IPS-20b (cell line): ENCODE data around the gene PAQR7.
"Not testable (repeated sequence)": the region's sequence is repeated elsewhere in the genome, so short reads cannot be mapped to it uniquely, and the experiment has no call there.

Experiments used
- H3K27ac ChIP-seq: one replicate; pipeline ENCODE4 v1.5.1; 2013; ENCODE audit warnings: low read length
- H3K27me3 ChIP-seq: 2 replicates; pipeline ENCODE4 v1.6.1; 2013; ENCODE audit warnings: mild to moderate bottlenecking, low read length, inconsistent platforms; ENCODE audit not compliant: insufficient read depth
- H3K36me3 ChIP-seq: 2 replicates; pipeline ENCODE4 v1.6.1; 2013; ENCODE audit warnings: low read depth, mild to moderate bottlenecking, inconsistent platforms, low read length, moderate library complexity; ENCODE audit not compliant: insufficient read depth
- H3K4me1 ChIP-seq: 2 replicates; pipeline ENCODE4 v1.6.1; 2013; ENCODE audit warnings: mild to moderate bottlenecking, control low read depth, inconsistent platforms, low read length, moderate library complexity; ENCODE audit not compliant: insufficient read depth
- H3K4me3 ChIP-seq: 2 replicates; pipeline ENCODE4 v1.5.1; 2013; ENCODE audit warnings: mild to moderate bottlenecking, low read length, inconsistent platforms
- H3K9ac ChIP-seq: 2 replicates; pipeline ENCODE4 v1.6.1; 2013; ENCODE audit warnings: low read depth, mild to moderate bottlenecking, inconsistent platforms, low read length, moderate library complexity
- H3K9me3 ChIP-seq: 2 replicates; pipeline ENCODE4 v1.6.1; 2013; ENCODE audit warnings: mild to moderate bottlenecking, low read depth, low read length, inconsistent platforms; ENCODE audit not compliant: insufficient read depth

PAQR7 gene

DNA sequence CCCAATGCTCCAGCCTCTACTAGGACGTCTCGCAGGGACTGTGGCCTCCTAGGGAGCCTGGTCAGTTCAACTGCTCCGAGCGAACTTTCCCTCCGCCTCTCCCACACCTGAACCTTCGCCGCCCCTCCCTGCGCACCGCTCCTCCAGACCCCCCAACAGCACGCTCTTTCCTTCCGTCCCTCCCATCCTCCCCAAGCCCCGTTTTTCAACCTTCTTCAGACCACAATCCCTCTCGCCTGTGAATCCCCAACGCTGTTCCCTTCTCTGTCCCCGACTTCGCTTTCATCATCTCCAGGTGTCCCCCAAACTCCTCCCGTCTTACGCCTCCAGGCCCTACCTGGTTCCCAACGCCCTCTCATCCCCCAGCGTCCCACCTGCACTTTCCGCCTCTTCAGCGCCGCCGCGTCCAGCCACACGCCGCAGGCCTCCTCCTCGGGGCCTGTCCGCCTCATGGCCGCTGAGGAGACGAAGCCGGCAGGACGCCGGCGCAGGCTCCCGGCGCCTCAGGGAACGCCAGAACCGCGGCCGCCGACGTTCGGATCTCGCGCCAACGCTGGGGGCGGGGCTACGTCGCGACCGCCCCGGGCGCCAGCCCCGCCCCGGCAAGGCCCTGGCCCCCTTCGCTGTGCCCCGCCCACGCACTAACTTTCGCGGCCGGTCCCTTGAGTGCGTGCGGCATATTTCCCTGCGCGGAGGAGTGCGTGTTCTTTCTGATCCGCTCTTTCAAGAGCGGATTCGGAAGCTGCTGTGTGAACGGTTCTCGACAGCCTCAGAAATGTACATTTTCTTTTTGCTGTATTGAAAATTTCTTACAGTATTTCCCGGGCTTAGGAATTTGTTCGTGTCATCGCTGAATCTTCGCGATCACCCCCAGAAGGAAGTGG lies 16.4 kb downstream of the PAQR7 start, which contains the start of gene AUNIP:
Gene AUNIP, minus strand, starts transcription at position 552 of the 884 bp plus-strand sequence. Its CDS starts 100 bp downstream, at position 452.
- H3K9me3 ChIP-seq = no peaks in the 10 kb centered on the region
- peak within 1 kb of the TSS; percentile 95 for H3K9ac ChIP-seq
- peak within 1 kb of the TSS; percentile 91 for H3K4me3 ChIP-seq
- H3K4me1 ChIP-seq = no peaks in the 10 kb centered on the region
- H3K36me3 ChIP-seq = no peaks in the 10 kb centered on the region
- peak within 1 kb of the TSS; percentile 31 for H3K27ac ChIP-seq
- no peaks in the 10 kb centered on the region for H3K27me3 ChIP-seq

DNA sequence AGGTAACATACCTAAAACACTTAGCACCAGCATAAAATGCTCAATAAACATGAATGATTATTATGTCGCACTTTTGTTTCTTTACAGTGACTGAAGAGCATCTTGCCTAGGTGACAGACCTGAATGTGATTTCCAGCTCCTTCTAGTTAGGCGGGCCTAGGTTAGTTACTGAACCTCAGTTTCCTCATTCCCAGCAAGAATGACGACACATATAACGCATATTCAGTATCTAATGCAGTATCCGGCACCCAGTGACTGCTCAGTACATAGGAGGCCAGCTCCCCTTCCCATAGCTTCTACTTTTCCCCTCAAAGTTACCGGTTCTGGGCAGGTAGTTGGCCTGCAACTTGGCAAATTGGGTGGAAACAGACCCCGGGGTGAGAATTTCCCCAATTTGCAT lies 17.0 kb downstream of the PAQR7 start:
- H3K9me3 ChIP-seq = no peaks in the 10 kb centered on the region
- peak overlapping the region; percentile 91 for H3K4me3 ChIP-seq
- no peaks in the 10 kb centered on the region for H3K27me3 ChIP-seq
- H3K36me3 ChIP-seq = no peaks in the 10 kb centered on the region
- H3K4me1 ChIP-seq = no peaks in the 10 kb centered on the region
- H3K27ac ChIP-seq = no peak overlapping the region
- H3K9ac ChIP-seq = peak overlapping the region; percentile 95

DNA sequence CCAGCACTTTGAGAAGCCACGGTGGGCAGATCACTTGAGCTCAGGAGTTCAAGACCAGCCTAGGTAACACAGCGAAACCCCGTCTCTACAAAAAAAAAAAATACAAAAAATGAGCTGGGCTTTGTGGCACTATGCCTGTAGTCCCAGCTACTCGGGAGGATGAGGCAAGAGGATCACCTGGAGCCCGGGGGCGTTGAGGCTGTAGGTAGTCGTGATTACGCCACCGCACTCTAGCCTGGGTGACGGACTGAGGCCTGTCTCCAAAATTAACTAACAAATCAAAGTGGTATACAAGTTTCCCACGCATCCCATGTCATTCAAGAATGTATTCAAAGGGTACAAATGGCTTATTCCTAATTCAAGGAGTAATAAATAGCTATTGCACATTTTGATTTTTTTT lies 18.7 kb downstream of the PAQR7 start:
- no peaks in the 10 kb centered on the region for H3K36me3 ChIP-seq
- no peak overlapping the region for H3K27ac ChIP-seq

DNA sequence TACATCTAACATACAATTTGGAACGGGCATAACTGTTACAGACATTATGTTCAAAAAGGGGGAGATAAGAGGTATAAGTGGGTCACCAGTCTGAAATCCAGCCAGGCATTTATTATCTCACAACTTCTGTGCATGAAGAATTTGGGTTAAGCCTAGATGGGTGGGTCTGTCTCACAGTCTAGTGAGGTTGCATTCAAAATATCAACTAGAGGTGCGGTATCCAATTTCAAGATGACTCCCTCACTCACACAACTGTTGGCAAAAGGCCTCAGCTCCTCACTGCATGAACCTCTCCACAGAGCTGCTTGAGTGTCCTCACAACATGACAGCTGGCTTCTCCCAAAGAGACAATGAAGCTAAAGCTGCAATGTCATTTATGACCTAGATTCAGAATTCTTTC lies 21.0 kb downstream of the PAQR7 start:
- no peaks in the 10 kb centered on the region for H3K36me3 ChIP-seq
- H3K9ac ChIP-seq = no peak overlapping the region
- no peaks in the 10 kb centered on the region for H3K9me3 ChIP-seq
- no peaks in the 10 kb centered on the region for H3K27me3 ChIP-seq
- H3K4me3 ChIP-seq = no peak overlapping the region
- no peak overlapping the region for H3K27ac ChIP-seq
- no peaks in the 10 kb centered on the region for H3K4me1 ChIP-seq

More for the DNA sequence above, 18.7 kb downstream of the PAQR7 start:
- Histone ChIP-seq H3K27me3 (no peaks in the 10 kb centered on the region), H3K4me1 (no peaks in the 10 kb centered on the region), H3K9ac (no peak overlapping the region), H3K9me3 (no peaks in the 10 kb centered on the region), H3K4me3 (no peak overlapping the region)

DNA sequence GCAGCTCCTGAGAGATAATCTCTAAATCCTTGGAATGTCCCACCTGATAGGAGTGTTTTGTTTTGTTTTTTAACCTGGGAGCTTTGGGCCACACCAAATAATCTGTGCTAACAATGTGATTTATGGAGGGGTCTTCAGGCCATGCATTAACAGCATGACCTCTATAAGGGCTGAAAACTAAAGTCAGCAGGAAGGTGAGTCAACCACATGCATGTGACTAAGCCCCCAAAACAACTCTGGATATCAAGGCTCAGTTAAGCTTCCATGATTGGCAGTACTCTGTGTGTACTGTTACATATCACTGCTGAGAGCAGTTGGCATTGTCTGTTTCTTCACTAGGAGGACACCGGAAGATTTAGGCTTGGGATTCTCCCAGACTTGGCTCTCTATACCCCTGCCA lies 27.0 kb downstream of the PAQR7 start:
- no peaks in the 10 kb centered on the region for H3K4me1 ChIP-seq
- no peak overlapping the region for H3K4me3 ChIP-seq
- no peaks in the 10 kb centered on the region for H3K9me3 ChIP-seq
- no peaks in the 10 kb centered on the region for H3K27me3 ChIP-seq
- H3K9ac ChIP-seq = no peak overlapping the region
- no peak overlapping the region for H3K27ac ChIP-seq
- H3K36me3 ChIP-seq = no peaks in the 10 kb centered on the region

DNA sequence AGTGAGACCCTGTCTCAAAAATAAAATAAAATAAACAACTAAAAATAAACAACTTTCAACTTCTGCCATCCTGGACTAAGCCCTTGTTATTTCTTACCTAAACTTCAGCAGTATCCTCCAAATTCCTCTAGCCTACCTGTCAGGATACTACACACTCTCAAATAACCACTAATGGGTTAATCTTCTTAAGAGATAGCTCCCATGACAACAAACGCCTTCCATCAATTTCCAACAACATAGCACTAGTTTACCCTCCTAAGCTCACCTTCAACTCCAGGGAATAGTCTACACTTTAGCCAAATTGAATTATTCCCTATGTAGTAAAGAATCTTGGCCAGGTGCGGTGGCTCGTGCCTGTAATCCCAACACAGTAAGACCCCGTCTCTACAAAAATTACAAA lies 27.6 kb downstream of the PAQR7 start:
- H3K27me3 ChIP-seq = no peaks in the 10 kb centered on the region

DNA sequence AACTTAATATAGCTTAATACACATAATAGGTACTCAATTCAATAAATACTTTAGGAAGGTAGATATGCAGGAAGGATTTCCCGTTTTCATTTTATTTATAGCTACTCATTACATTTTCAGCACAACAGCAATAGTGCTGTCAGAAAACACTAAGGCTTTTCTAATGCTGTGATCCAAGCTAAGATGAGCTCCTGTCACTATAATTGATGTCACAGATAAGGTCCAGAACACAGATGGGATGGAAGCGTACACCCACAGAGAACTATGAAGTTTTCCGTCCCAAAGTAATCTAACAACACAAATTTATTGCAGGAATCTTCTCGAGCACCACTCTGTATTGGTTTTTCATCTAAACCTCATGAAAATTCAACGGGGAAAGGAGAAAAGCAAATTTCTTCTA lies 29.8 kb downstream of the PAQR7 start:
- Histone ChIP-seq H3K36me3 (no peaks in the 10 kb centered on the region), H3K9me3 (no peaks in the 10 kb centered on the region), H3K27ac (no peak overlapping the region), H3K27me3 (no peaks in the 10 kb centered on the region), H3K4me1 (no peaks in the 10 kb centered on the region), H3K9ac (no peak overlapping the region), H3K4me3 (no peak overlapping the region)

More for the DNA sequence above, 27.6 kb downstream of the PAQR7 start:
- Histone ChIP-seq H3K9ac (no peak overlapping the region), H3K9me3 (no peaks in the 10 kb centered on the region), H3K4me1 (no peaks in the 10 kb centered on the region), H3K27ac (no peak overlapping the region), H3K4me3 (no peak overlapping the region), H3K36me3 (no peaks in the 10 kb centered on the region)

DNA sequence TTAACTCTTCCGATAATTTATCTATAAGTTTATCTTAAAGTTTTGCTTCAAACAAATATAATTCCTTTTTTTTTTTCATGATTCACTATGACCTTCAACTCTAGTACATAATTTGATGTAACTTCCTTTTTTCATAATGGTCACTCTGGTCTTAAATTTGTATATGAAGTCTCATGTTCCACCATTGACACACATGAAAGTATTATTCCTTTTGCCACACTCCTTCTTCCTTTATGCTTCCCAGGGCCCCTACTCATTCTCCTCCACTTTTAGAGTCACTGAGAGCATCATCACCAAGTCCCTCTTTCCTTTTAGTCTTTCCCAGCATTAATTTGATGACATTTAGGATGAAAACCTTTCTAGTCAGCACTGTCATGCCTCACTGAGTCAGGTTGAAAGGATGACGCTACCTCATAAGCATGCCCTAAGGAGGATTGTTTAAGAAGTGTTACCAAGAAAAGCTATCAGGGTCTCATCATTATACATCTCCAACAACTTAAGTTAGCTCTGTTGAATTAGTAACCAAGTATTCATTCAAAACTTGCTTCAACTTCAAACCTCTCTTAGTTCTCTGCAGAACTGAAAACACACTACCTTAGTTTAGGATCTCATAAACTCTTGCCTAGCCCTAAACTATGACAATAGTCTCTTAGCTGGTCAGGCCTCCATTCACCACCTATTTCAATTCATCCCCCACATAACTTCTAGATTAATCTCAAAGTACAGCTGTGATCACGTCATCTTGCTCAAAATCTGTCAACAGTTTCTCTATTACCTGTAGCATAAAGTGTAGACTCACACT lies 30.8 kb downstream of the PAQR7 start:
- H3K4me3 ChIP-seq = no peak overlapping the region
- H3K9me3 ChIP-seq = no peaks in the 10 kb centered on the region
- no peak overlapping the region for H3K9ac ChIP-seq
- no peaks in the 10 kb centered on the region for H3K4me1 ChIP-seq
- H3K27ac ChIP-seq = no peak overlapping the region
- H3K27me3 ChIP-seq = no peaks in the 10 kb centered on the region
- no peaks in the 10 kb centered on the region for H3K36me3 ChIP-seq

DNA sequence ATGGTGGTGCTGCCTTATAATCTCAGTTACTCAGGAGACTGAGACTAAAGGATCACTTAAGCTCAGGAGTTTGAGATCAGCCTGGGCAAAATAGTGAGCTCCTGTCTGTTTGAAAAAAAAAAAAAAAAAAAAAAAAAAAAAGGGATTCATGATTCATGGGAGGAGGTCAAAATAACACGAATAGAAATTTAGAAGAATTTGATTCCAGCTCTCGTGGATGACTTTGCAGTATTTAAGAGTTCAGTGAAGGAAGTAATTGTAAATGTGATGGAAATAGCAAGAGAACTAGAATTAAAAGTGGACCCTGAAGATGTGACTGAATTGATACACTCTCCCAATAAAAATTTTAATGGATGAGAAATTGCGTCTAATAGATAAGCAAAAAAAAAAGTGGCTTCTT lies 32.0 kb downstream of the PAQR7 start:
- no peaks in the 10 kb centered on the region for H3K9me3 ChIP-seq
- no peak overlapping the region for H3K9ac ChIP-seq
- H3K4me1 ChIP-seq = no peaks in the 10 kb centered on the region
- H3K4me3 ChIP-seq = no peak overlapping the region
- no peak overlapping the region for H3K27ac ChIP-seq
- H3K36me3 ChIP-seq = no peaks in the 10 kb centered on the region
- H3K27me3 ChIP-seq = no peaks in the 10 kb centered on the region

DNA sequence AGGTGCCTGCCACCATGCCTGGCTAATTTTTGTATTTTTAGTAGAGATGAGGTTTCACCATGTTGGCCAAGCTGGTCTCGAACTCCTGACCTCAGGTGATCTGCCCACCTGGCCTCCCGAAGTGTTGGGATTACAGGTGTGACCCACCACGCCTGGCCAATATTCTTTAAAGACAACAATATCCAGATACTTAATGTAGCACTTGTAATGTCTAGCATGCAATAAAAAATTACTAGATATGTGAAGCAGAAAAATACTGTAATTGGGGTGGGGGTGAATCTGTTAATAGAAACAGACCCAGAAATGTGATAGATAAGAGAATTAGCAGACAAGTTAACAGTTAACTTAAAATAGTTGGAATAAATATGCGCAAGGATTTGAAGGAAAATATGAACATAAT lies 35.7 kb downstream of the PAQR7 start:
- not testable (repeated sequence) for H3K27ac ChIP-seq

DNA sequence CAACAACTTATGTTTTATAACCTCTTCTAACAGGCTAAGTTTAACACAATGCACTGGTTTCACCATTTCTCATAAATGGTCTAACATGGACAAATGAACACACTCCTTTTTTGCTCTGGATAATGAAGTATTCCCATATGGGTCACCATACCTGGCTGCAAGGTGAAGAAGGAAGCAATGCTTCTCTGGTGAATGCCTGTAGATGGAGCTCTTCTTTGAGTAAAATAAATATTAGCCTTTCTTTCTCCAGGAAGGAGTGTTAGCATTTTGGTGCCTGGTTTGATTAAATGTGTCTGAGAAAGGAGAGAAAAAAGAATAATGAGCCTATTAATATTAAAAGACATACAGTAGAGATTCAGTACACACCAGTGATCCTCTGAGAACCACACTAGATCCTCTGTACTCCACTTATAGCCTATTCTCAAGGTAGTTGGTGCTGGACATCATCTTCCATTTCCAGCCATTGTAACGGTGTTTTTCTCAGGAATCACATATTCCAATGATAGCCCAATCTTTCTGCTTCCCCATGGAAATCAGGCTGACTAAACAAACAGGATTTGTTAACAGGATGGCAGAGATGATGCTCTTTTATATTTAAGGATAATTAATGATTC lies 38.1 kb downstream of the PAQR7 start:
- peaks cover 46% of the 10 kb centered on the region for H3K36me3 ChIP-seq
- no peaks in the 10 kb centered on the region for H3K4me1 ChIP-seq
- no peak overlapping the region for H3K4me3 ChIP-seq
- H3K27ac ChIP-seq = no peak overlapping the region
- H3K27me3 ChIP-seq = no peaks in the 10 kb centered on the region
- no peaks in the 10 kb centered on the region for H3K9me3 ChIP-seq
- no peak overlapping the region for H3K9ac ChIP-seq

More for the DNA sequence above, 35.7 kb downstream of the PAQR7 start:
- not testable (repeated sequence) for H3K9me3 ChIP-seq, H3K27me3 ChIP-seq, H3K9ac ChIP-seq, H3K4me3 ChIP-seq, H3K4me1 ChIP-seq
- peaks cover 24% of the 10 kb centered on the region for H3K36me3 ChIP-seq
